SK-N-SH (cell line): ENCODE measurements around the gene PCYT2. TPM values are rescaled to one million over a fixed set of nuclear protein-coding genes. Genes with fewer than 3 reads are reported as not detected.

Source experiments
- CTCF ChIA-PET: fragments of 300-600, 350-600 bp; formaldehyde crosslinking; extraction: SDS; loops from one replicate; lab custom pipeline; 2021; lab: Yijun Ruan, JAX
- POLR2A ChIA-PET: fragments of 350-600 bp; sonication (Branson Sonifier 250); formaldehyde crosslinking; extraction: SDS; loops from one replicate; lab custom pipeline; 2020; ENCODE audit warnings: antibody characterized with exemption, inconsistent platforms; lab: Yijun Ruan, JAX
- DNase-seq: peaks from one replicate; pipeline ENCODE4 v3.0.0; 2012
- H2AFZ ChIP-seq: fragments of 200-600 bp; sonication (generic); 2 replicates; pipeline ENCODE4 v1.8.1; 2016; ENCODE audit warnings: antibody characterized with exemption, mild to moderate bottlenecking, low read depth
- H3F3A ChIP-seq: fragments of 200-600 bp; sonication (generic); replicated peaks from 2 replicates; pipeline ENCODE3; 2016; ENCODE audit warnings: antibody characterized with exemption, mild to moderate bottlenecking; ENCODE audit not compliant: insufficient read depth
- H3K27ac ChIP-seq, 2 experiments: fragments of 200-500 bp in 1 of 2; fragments of 200-600 bp in 1 of 2; sonication (Bioruptor generic) in 1 of 2; sonication (generic), shearing (Covaris generic) in 1 of 2; 2 replicates each; pipeline versions ENCODE4 v1.5.1 to v1.6.1; 2014 to 2016; ENCODE audit warnings: low read depth in 2 of 2, inconsistent platforms in 1 of 2, low read length in 1 of 2, mild to moderate bottlenecking in 1 of 2, mixed read lengths in 1 of 2
- H3K27me3 ChIP-seq: fragments of 200-600 bp; sonication (generic), shearing (Covaris generic); 2 replicates; pipeline ENCODE4 v1.6.1; 2016; ENCODE audit warnings: mixed run types; ENCODE audit not compliant: insufficient read depth
- H3K36me3 ChIP-seq, 2 experiments: fragments of 200-500 bp in 1 of 2; fragments of 200-600 bp in 1 of 2; sonication (Bioruptor generic) in 1 of 2; sonication (generic) in 1 of 2; replicated peaks in 1 of 2; 2 replicates each; pipeline versions ENCODE3 to v1.5.1; 2014 to 2016; ENCODE audit warnings: low read length in 1 of 2, mild to moderate bottlenecking in 1 of 2; ENCODE audit not compliant: insufficient read depth in 2 of 2, control insufficient read depth in 1 of 2
- H3K4me1 ChIP-seq, 2 experiments: fragments of 200-500 bp in 1 of 2; fragments of 200-600 bp in 1 of 2; sonication (Bioruptor generic) in 1 of 2; sonication (generic), shearing (Covaris generic) in 1 of 2; 2 replicates each; pipeline versions ENCODE4 v1.5.1 to v1.6.1; 2014 to 2016; ENCODE audit warnings: low read depth in 1 of 2, low read length in 1 of 2, mixed run types in 1 of 2; ENCODE audit not compliant: insufficient read depth in 2 of 2, control insufficient read depth in 1 of 2
- H3K4me2 ChIP-seq: fragments of 200-600 bp; sonication (generic), shearing (Covaris generic); 2 replicates; pipeline ENCODE4 v1.6.1; 2017; ENCODE audit warnings: mixed run types
- H3K4me3 ChIP-seq, 2 experiments: fragments of 200-500 bp in 1 of 2; fragments of 200-600 bp in 1 of 2; sonication (Bioruptor generic) in 1 of 2; sonication (generic), shearing (Covaris generic) in 1 of 2; 2 replicates each; pipeline versions ENCODE4 v1.5.1 to v1.8.1; 2014 to 2016; ENCODE audit warnings: low read depth in 2 of 2, inconsistent platforms in 1 of 2, low read length in 1 of 2, mild to moderate bottlenecking in 1 of 2, mixed read lengths in 1 of 2, moderate library complexity in 1 of 2
- H3K79me2 ChIP-seq: fragments of 200-600 bp; sonication (generic); 2 replicates; pipeline ENCODE4 v1.8.1; 2017; ENCODE audit warnings: mild to moderate bottlenecking; ENCODE audit not compliant: insufficient read depth
- H3K9ac ChIP-seq: fragments of 200-600 bp; sonication (generic); 2 replicates; pipeline ENCODE4 v1.6.1; 2017; ENCODE audit warnings: mixed run types
- H3K9me2 ChIP-seq: fragments of 200-600 bp; sonication (generic); 2 replicates; pipeline ENCODE4 v1.6.1; 2017; ENCODE audit warnings: mixed run types
- H3K9me3 ChIP-seq: fragments of 200-600 bp; sonication (generic); 2 replicates; pipeline ENCODE4 v1.6.1; 2017; ENCODE audit warnings: mixed run types, mild to moderate bottlenecking, moderate library complexity
- H4K20me1 ChIP-seq: fragments of 200-600 bp; sonication (generic); 2 replicates; pipeline ENCODE4 v1.6.1; 2017; ENCODE audit warnings: mild to moderate bottlenecking, mixed run types; ENCODE audit not compliant: insufficient read depth
- MEF2A ChIP-seq: IDR thresholded peaks from 2 replicates; pipeline ENCODE4 v1.4.0; 2012; ENCODE audit warnings: low read depth, borderline replicate concordance
- POLR2AphosphoS5 ChIP-seq: IDR thresholded peaks from 2 replicates; pipeline ENCODE4 v1.6.1; 2012; ENCODE audit warnings: low read depth, low read length
- TAF1 ChIP-seq: IDR thresholded peaks from 2 replicates; pipeline ENCODE4 v1.6.1; 2012; ENCODE audit warnings: low read depth, mild to moderate bottlenecking, low read length, moderate library complexity, borderline replicate concordance
- TEAD4 ChIP-seq: IDR thresholded peaks from 2 replicates; pipeline ENCODE4 v1.4.0; 2012; ENCODE audit warnings: mild to moderate bottlenecking, borderline replicate concordance; ENCODE audit not compliant: insufficient read depth
- WGBS: methylation state at CpG from one replicate; pipeline ENCODE4 v1.1.6; 2017; ENCODE audit warnings: low lambda C conversion rate; 5-methylcytosine and 5-hydroxymethylcytosine counted together
- polyA plus RNA-seq, 3 experiments: library from polyadenylated mRNA; depleted of rRNA; stranded (reverse); fragments of >200 nt; gene quantifications; 2 replicates each; pipeline ENCODE4 v1.2.3, GENCODE V29; 2012
- TF ChIP-seq, protein P1 (sequence below): IDR thresholded peaks from 2 replicates; pipeline ENCODE4 v1.6.1; 2012; ENCODE audit warnings: mild to moderate bottlenecking, low read depth, low read length, moderate library complexity
- TF ChIP-seq, protein P2 (sequence below): IDR thresholded peaks from 2 replicates; pipeline ENCODE4 v1.4.0; 2012; ENCODE audit warnings: low read depth, borderline replicate concordance
- TF ChIP-seq, protein P3 (sequence below): IDR thresholded peaks from 2 replicates; pipeline ENCODE4; 2012

Gene PCYT2
- polyA plus RNA-seq, 1 of the 3 experiments (the other 2 are of a cell fraction) = 46.2 TPM

DNA sequence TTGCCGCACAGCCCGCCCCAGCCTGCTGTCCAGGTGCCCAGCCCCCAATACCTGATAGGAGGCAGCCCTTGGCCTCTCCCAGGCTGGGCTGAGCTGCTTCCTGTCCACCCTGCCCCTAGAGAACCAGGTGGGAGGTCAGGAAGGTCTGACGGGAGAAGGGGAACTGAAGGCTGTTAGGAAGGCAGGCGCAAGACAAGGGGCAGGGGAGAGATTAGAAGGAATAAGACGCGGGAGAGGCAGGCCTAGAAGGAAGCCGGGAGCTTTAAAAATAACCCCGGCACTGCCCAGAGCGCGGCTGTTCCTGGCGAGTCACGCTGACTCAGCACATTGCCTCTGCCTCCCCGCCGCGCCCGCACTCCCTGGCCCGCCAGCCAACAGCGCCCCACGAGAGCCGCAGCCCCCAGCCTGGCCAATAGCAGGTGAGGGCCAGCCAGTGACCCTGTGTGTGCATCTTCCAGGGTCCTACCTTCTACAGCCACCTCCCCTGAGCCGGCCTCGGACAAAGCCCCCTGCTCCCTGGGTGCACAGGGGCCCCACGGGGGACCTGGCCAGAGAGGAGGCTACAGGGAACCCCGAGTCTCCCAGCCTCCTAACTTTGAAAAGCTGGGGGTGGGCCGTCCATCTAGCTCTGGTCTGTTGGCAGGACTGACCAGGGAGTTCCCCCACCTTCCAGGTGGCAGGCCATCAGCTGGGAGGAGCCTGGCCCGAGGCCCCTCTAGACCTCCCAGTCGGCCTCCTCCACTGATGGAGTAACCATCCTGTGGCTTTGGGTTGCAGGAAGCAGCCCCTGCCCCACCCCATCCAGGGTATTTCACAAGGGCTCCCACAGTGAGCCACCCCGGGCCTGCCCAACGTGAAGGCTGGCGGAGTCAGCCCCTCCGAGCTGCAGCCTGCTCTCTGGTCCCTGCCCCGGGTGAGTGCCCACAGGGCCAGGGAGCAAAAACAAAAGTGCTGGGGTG is 12.4 kb upstream of the PCYT2 start (continued):
- TF ChIP-seq, protein P1, sequence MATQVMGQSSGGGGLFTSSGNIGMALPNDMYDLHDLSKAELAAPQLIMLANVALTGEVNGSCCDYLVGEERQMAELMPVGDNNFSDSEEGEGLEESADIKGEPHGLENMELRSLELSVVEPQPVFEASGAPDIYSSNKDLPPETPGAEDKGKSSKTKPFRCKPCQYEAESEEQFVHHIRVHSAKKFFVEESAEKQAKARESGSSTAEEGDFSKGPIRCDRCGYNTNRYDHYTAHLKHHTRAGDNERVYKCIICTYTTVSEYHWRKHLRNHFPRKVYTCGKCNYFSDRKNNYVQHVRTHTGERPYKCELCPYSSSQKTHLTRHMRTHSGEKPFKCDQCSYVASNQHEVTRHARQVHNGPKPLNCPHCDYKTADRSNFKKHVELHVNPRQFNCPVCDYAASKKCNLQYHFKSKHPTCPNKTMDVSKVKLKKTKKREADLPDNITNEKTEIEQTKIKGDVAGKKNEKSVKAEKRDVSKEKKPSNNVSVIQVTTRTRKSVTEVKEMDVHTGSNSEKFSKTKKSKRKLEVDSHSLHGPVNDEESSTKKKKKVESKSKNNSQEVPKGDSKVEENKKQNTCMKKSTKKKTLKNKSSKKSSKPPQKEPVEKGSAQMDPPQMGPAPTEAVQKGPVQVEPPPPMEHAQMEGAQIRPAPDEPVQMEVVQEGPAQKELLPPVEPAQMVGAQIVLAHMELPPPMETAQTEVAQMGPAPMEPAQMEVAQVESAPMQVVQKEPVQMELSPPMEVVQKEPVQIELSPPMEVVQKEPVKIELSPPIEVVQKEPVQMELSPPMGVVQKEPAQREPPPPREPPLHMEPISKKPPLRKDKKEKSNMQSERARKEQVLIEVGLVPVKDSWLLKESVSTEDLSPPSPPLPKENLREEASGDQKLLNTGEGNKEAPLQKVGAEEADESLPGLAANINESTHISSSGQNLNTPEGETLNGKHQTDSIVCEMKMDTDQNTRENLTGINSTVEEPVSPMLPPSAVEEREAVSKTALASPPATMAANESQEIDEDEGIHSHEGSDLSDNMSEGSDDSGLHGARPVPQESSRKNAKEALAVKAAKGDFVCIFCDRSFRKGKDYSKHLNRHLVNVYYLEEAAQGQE = no peak
- TF ChIP-seq TAF1 = no peak
- TF ChIP-seq, protein P2, sequence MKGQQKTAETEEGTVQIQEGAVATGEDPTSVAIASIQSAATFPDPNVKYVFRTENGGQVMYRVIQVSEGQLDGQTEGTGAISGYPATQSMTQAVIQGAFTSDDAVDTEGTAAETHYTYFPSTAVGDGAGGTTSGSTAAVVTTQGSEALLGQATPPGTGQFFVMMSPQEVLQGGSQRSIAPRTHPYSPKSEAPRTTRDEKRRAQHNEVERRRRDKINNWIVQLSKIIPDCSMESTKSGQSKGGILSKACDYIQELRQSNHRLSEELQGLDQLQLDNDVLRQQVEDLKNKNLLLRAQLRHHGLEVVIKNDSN = no peak
- no peak for TF ChIP-seq MEF2A
- TF ChIP-seq, protein P3, sequence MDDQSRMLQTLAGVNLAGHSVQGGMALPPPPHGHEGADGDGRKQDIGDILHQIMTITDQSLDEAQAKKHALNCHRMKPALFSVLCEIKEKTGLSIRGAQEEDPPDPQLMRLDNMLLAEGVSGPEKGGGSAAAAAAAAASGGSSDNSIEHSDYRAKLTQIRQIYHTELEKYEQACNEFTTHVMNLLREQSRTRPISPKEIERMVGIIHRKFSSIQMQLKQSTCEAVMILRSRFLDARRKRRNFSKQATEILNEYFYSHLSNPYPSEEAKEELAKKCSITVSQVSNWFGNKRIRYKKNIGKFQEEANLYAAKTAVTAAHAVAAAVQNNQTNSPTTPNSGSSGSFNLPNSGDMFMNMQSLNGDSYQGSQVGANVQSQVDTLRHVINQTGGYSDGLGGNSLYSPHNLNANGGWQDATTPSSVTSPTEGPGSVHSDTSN = no peak
- TF ChIP-seq TEAD4 = no peak

DNA sequence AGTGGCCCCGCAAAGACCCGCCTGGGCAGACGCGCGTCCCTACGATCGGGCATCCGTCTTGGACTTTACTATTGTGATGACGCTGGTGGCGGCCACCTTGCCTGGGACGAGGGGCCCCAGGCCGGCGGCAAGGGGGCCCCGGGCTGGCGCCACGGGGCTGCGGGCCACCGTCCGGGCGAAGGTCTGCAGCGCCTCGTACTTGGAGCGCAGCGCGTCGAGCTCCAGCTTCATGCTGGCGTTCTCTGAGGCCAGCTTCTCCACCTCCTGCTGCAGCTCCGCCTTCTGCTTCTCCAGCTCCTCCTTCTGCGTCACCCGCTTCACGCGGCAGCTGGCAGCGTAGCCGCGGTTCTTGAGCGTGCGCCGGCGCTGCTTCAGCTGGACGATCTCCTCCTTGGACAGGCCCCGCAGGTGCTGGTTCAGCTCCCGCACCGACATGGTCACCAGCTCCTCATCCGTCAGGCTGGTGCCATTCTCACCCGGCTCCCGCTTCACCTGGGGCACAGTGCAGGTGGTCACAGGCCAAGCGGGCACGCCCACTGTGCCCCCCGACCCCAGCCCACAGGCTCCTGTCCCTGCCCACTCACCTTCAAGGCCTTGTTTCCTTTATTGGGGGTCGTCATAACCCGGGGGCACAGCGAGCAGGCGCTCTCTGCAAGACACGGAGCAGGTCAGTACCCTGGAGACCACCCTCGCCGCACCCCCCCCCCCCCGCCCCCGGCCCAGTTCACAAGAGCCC is 11.5 kb upstream of the PCYT2 start:
- H3K4me3 ChIP-seq = no peak overlapping the region
- H3K27me3 ChIP-seq = no peaks in the 10 kb centered on the region
- H2AFZ ChIP-seq = no peak overlapping the region
- CTCF ChIA-PET = interaction anchor here (1.9 to 11.7 kb wide), 2 partner anchors 38 to 54 kb away, joined by 6 to 107 read pairs; partner anchors contain the start of gene NOTUM
- no peaks in the 10 kb centered on the region for H3K9me2 ChIP-seq
- H4K20me1 ChIP-seq = peaks cover 78% of the 10 kb centered on the region
- no peak overlapping the region for H3K27ac ChIP-seq
- peaks cover 9 to 40% of the 10 kb centered on the region in 2 experiments for H3K36me3 ChIP-seq
- peaks cover 88% of the 10 kb centered on the region for H3K79me2 ChIP-seq
- no peak overlapping the region for H3K4me2 ChIP-seq
- DNase-seq = no peak
- TF ChIP-seq, protein P1 = no peak
- TF ChIP-seq TAF1 (no peak), POLR2AphosphoS5 (no peak)
- TF ChIP-seq, all 33 proteins: peak for 0
- Histone ChIP-seq H3K9ac (no peak overlapping the region), H3F3A (peaks cover 15% of the 10 kb centered on the region), H3K9me3 (no peaks in the 10 kb centered on the region), H3K4me1 (peaks cover 15 to 23% of the 10 kb centered on the region in 2 experiments; a peak in 2 of 4 replicates)
- POLR2A ChIA-PET = no interaction called here
- 91% methylated on average over 46 of the region's 58 CpGs for WGBS
